Naive B cell (primary cell): ENCODE data around the gene REPIN1. TPM values are rescaled to one million over a fixed set of nuclear protein-coding genes. Genes with fewer than 3 reads are reported as not detected.

Experiments used
- ATAC-seq, 2 donors: fragments of 150-1000 bp; cut with Tn5 transposase; 2 replicates each; pipeline ENCODE4 v1.10.0; 2021; ENCODE audit warnings: low read depth in 2 of 2, mild to moderate bottlenecking in 2 of 2, moderate library complexity in 2 of 2
- DNase-seq: peaks from one replicate; pipeline ENCODE4 v3.0.0; 2022
- H3K27ac Mint-ChIP-seq, 6 donors: one replicate each; pipeline ENCODE4 v1.8.0; 2020 to 2022; ENCODE audit warnings: mild to moderate bottlenecking in 6 of 6, mixed read lengths in 6 of 6, moderate library complexity in 5 of 6, inconsistent platforms in 2 of 6
- H3K27me3 Mint-ChIP-seq, 3 donors: one replicate each; pipeline ENCODE4 v1.8.0; 2021 to 2022; ENCODE audit warnings: mixed read lengths in 3 of 3, mild to moderate bottlenecking in 1 of 3
- H3K36me3 Mint-ChIP-seq, 2 donors: one replicate each; pipeline ENCODE4 v1.8.0; 2020 to 2022; ENCODE audit warnings: mixed read lengths in 2 of 2, inconsistent platforms in 1 of 2, mild to moderate bottlenecking in 1 of 2
- H3K4me1 Mint-ChIP-seq, 3 donors: one replicate each; pipeline ENCODE4 v1.8.0; 2020 to 2022; ENCODE audit warnings: mixed read lengths in 3 of 3, inconsistent platforms in 1 of 3, mild to moderate bottlenecking in 1 of 3, moderate library complexity in 1 of 3
- H3K4me3 Mint-ChIP-seq, 8 donors: one replicate each; pipeline ENCODE4 v1.8.0; 2020 to 2022; ENCODE audit warnings: mild to moderate bottlenecking in 8 of 8, mixed read lengths in 8 of 8, moderate library complexity in 8 of 8, inconsistent platforms in 2 of 8
- H3K9me3 Mint-ChIP-seq, 7 donors: one replicate each; pipeline ENCODE4 v1.8.0; 2020 to 2022; ENCODE audit warnings: mixed read lengths in 7 of 7, mild to moderate bottlenecking in 5 of 7, inconsistent platforms in 2 of 7, moderate library complexity in 1 of 7
- polyA plus RNA-seq, 6 donors: library from polyadenylated mRNA; unstranded; fragments of 300-500 nt; fragmentation: Illumina TruSeq; gene quantifications; one replicate each; pipeline ENCODE4 v1.2.3, GENCODE V29; 2021; ENCODE audit warnings: low read depth in 6 of 6

Gene REPIN1
- polyA plus RNA-seq, 6 donors from 2014 or later: 46.3 to 115 (median 68.5) TPM

DNA sequence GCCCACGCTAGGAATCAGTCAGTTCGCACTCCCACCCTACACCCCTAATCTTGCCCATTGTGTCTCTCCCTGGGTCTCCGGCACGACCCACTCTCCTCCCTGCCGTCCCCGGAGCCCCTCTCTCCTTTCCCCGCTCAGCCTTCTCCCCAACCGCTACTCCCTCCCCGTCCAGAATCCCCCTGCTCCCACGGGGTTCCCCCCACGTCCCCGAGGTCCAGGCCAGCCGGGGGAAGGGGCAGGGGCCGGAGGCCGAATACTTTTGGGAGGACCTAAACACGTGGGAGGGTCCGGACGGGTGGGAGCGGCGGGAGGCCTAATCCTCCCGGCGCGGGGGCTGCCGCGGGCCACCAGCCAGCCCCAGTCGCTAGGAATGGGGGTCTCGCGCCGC is 27.8 kb upstream of the REPIN1 start:
- peak overlapping the region in 5 of 8 donors; percentile 26 to 68 (median 56) for H3K4me3 Mint-ChIP-seq
- H3K27me3 Mint-ChIP-seq: peaks cover 24 to 48% (median 44%) of the 10 kb centered on the region in 3 donors
- H3K4me1 Mint-ChIP-seq: peaks cover 13 to 25% (median 23%) of the 10 kb centered on the region in 3 donors
- ATAC-seq (no peak), DNase-seq (no peak)
- peaks cover 0 to 17% of the 10 kb centered on the region in 2 donors for H3K36me3 Mint-ChIP-seq
- peaks cover 0 to 19% (median 10%) of the 10 kb centered on the region in 7 donors for H3K9me3 Mint-ChIP-seq
- no peak overlapping the region for H3K27ac Mint-ChIP-seq

DNA sequence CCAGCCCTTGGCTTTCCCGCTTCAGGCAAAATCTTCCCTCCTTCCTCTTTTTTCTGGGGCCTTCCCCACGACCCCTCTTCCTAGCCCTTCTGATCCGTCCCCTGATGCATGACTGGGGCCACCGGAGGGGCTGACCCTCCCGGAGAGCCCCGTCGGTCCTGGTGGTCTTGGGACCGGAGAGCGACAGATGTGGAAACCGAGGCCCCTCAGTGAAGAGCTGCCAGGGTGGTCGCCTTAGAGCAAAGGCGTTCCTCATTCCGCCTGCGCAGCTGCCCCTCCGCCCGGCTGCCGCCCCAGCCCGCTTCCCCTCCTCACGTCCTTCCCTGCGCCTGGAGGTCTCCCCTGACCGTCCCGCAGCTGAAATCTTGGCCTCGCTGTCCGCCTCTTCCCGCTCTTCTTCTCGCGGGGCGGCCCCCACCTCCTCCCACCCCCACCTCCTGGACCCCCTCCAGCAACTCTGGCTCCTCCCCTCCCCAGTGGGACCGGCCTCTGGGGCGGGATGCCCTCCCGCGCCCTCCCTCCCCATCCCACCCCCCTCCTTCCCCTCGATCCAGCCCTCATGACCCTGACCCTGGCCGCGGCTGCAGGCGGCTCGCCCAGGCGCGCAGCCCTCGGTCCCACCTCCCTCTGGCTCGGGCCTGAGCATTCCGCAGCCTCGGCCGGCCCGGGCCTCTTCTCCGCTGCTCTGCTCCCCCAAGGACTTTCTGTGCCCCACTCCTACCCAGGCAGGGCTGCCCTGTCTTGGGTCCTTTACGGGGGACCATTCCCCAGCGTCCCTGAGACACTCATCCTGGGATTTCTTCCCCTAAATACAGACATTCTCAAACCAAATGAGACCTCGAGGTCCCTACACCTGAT is 27.1 kb upstream of the REPIN1 start, which contains the start of gene RARRES2:
Gene RARRES2 (minus strand): TSS at position 367 of the 858 bp plus-strand sequence. CDS start 1,020 bp downstream, outside the sequence.
- DNase-seq: no peak
- Mint-ChIP-seq H3K4me1 (peaks cover 13 to 25% (median 23%) of the 10 kb centered on the region in 3 donors), H3K27ac (no peak within 1 kb of the TSS), H3K36me3 (peaks cover 0 to 22% of the 10 kb centered on the region in 2 donors), H3K9me3 (peaks cover 0 to 19% (median 10%) of the 10 kb centered on the region in 7 donors), H3K4me3 (peak within 1 kb of the TSS in 7 of 8 donors; percentile 46 to 79 (median 65)), H3K27me3 (peaks cover 24 to 54% (median 50%) of the 10 kb centered on the region in 3 donors)
- no peak for ATAC-seq

DNA sequence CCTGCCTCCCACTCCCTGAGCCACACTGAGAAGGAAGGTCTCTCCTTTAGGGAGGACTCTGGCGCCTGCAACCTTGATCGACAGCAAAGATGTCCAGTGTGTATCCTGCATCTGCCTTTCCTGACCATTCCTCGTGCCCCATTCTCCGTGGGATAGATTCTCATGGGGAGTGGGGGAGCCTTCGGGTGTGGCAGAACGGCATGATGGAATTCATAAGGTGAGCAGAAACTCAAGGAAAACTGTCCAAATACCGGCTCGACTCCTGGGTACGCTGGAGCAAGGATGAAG is 26.6 kb upstream of the REPIN1 start:
- ATAC-seq (no peak), DNase-seq (no peak)
- peak overlapping the region in 4 of 8 donors; percentile 44 to 68 (median 51) for H3K4me3 Mint-ChIP-seq
- H3K9me3 Mint-ChIP-seq: peaks cover 0 to 20% (median 10%) of the 10 kb centered on the region in 7 donors
- H3K4me1 Mint-ChIP-seq: peaks cover 13 to 25% (median 23%) of the 10 kb centered on the region in 3 donors
- no peak overlapping the region for H3K27ac Mint-ChIP-seq
- H3K27me3 Mint-ChIP-seq: peaks cover 24 to 57% (median 55%) of the 10 kb centered on the region in 3 donors
- peaks cover 0 to 26% of the 10 kb centered on the region in 2 donors for H3K36me3 Mint-ChIP-seq

DNA sequence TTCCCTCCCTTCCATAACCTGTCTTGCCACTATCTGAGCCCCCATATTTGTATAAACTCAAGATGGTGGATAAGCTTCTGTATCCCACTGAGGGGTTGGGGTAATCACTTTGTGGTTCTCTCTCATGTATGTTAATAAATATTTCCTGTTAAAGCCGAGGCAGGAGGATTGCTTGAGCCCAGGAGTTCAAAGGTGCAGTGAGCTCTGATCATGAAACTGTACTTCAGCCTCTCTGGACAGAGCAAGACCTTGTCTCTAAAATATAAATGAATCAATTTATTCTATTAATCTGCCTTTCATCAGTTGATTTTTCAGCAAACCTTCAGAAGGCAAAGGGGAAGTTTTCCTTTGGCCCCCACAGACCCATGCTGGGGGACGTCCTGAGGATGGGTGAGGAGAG is 25.4 kb upstream of the REPIN1 start:
- Mint-ChIP-seq H3K4me1 (peaks cover 13 to 25% (median 23%) of the 10 kb centered on the region in 3 donors), H3K27ac (peak overlapping the region in 2 of 6 donors; percentile 13 to 54), H3K9me3 (peaks cover 0 to 20% (median 10%) of the 10 kb centered on the region in 7 donors), H3K27me3 (peaks cover 24 to 57% (median 55%) of the 10 kb centered on the region in 3 donors), H3K4me3 (no peak overlapping the region), H3K36me3 (peaks cover 0 to 17% of the 10 kb centered on the region in 2 donors)
- ATAC-seq: no peak
- no peak for DNase-seq

- ATAC-seq (no peak), DNase-seq (no peak)
- Mint-ChIP-seq H3K9me3 (peaks cover 0 to 20% (median 10%) of the 10 kb centered on the region in 7 donors), H3K4me1 (peaks cover 12 to 21% (median 20%) of the 10 kb centered on the region in 3 donors), H3K27ac (peak overlapping the region in 1 of 6 donors; percentile 15), H3K36me3 (peaks cover 0 to 15% of the 10 kb centered on the region in 2 donors), H3K4me3 (no peak overlapping the region), H3K27me3 (peaks cover 21 to 56% (median 55%) of the 10 kb centered on the region in 3 donors)
These were observed 24.3 kb upstream of the REPIN1 start for GRCh38 chr7:150344299-150344698.

DNA sequence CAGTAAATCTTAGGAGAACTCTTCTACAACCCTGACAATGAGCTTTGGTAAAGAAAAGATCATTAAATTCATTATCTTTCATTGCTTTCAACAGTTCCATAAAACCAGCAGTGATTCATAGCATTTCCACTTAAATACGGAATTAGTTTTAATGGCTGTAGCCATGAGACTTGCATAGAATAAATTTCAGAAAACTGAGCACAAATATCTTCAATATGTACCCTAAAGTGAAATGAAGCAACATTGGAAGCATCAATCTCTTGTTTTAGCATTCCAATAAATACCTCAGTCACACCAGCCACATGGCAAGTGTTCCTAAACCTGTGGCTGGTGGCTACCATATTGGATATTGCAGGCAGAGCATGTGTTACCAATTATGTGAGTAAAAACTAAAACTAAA is 23.6 kb upstream of the REPIN1 start:
- H3K27ac Mint-ChIP-seq: no peak overlapping the region
- H3K9me3 Mint-ChIP-seq: peaks cover 0 to 20% (median 10%) of the 10 kb centered on the region in 7 donors
- no peak overlapping the region for H3K4me3 Mint-ChIP-seq
- peaks cover 6 to 17% (median 14%) of the 10 kb centered on the region in 3 donors for H3K4me1 Mint-ChIP-seq
- DNase-seq (no peak), ATAC-seq (no peak)
- peaks cover 17 to 49% (median 49%) of the 10 kb centered on the region in 3 donors for H3K27me3 Mint-ChIP-seq
- peaks cover 0 to 15% of the 10 kb centered on the region in 2 donors for H3K36me3 Mint-ChIP-seq

- H3K9me3 Mint-ChIP-seq: peaks cover 0 to 20% (median 10%) of the 10 kb centered on the region in 7 donors
- peaks cover 0 to 15% of the 10 kb centered on the region in 2 donors for H3K36me3 Mint-ChIP-seq
- no peak for DNase-seq
- no peak for ATAC-seq
- peak overlapping the region in 1 of 6 donors; percentile 42 for H3K27ac Mint-ChIP-seq
- H3K27me3 Mint-ChIP-seq: peaks cover 14 to 31% (median 30%) of the 10 kb centered on the region in 3 donors
- no peak overlapping the region for H3K4me3 Mint-ChIP-seq
- peaks cover 0 to 4% (median 2%) of the 10 kb centered on the region in 3 donors for H3K4me1 Mint-ChIP-seq
These were observed 21.7 kb upstream of the REPIN1 start for GRCh38 chr7:150346922-150347321.

DNA sequence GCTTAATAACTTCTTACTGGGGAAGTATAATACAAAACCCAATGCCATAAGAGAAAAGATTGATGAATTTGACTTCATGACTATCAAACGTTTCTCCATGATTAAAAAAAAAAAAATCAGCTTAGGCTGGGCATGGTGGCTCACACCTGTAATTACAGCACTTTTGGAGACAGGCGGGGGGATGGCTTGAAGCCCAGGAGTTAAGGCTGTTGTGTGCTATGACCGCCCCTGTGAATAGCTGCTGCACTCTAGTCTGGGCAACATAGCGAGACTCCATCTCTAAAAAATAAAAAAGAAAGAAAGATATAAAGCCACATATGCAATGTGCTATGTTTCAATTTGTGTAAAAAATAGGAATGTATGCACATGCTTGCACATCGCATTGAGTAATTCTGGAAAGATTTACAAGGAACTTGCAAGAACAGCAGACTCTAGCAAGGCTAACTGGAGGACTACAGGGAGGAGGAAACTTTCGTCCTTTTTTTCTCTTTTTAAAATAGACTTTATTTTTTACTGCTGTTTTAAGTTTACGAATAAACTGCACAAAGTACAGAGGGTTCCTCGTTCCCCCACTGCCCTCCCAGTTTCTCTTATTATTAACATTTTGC is 16.9 kb upstream of the REPIN1 start:
- DNase-seq (no peak), ATAC-seq (no peak)
- Mint-ChIP-seq H3K27me3 (peaks cover 0 to 2% (median 2%) of the 10 kb centered on the region in 3 donors), H3K36me3 (peaks cover 0 to 1% of the 10 kb centered on the region in 2 donors), H3K9me3 (no peaks in the 10 kb centered on the region), H3K4me3 (no peak overlapping the region), H3K27ac (no peak overlapping the region), H3K4me1 (peaks cover 0 to 5% (median 4%) of the 10 kb centered on the region in 3 donors)

- Mint-ChIP-seq H3K27ac (peak overlapping the region in 2 of 6 donors; percentile 9 to 42), H3K4me3 (no peak overlapping the region), H3K9me3 (no peaks in the 10 kb centered on the region), H3K36me3 (no peaks in the 10 kb centered on the region), H3K4me1 (peaks cover 18 to 25% (median 22%) of the 10 kb centered on the region in 3 donors), H3K27me3 (no peaks in the 10 kb centered on the region)
- ATAC-seq (no peak), DNase-seq (no peak)
These were observed 13.0 kb upstream of the REPIN1 start for GRCh38 chr7:150355666-150356059.

- Mint-ChIP-seq H3K4me3 (no peak overlapping the region), H3K36me3 (no peaks in the 10 kb centered on the region), H3K27me3 (no peaks in the 10 kb centered on the region), H3K9me3 (no peaks in the 10 kb centered on the region), H3K4me1 (peaks cover 19 to 25% (median 22%) of the 10 kb centered on the region in 3 donors), H3K27ac (peak overlapping the region in 3 of 6 donors; percentile 42 to 70 (median 56))
- DNase-seq: peak; percentile 59
- peak; percentile 39 to 51 for ATAC-seq
These were observed 12.2 kb upstream of the REPIN1 start for GRCh38 chr7:150356265-150356897.

- Mint-ChIP-seq H3K27ac (peak overlapping the region; percentile 26 to 82 (median 56)), H3K4me3 (peak overlapping the region in 4 of 8 donors; percentile 10 to 82 (median 80))
- peak; percentile 56 for DNase-seq
These were observed 11.4 kb upstream of the REPIN1 start for GRCh38 chr7:150357270-150357669.

GRCh38 chr7:150357771-150358427 is 10.7 kb upstream of the REPIN1 start:
- H3K27me3 Mint-ChIP-seq: no peaks in the 10 kb centered on the region
- H3K36me3 Mint-ChIP-seq: no peaks in the 10 kb centered on the region
- peaks cover 34 to 37% (median 37%) of the 10 kb centered on the region in 3 donors for H3K4me1 Mint-ChIP-seq
- peak overlapping the region in 2 of 8 donors; percentile 10 to 80 for H3K4me3 Mint-ChIP-seq
- ATAC-seq (peak in 1 of 2 donors; percentile 3), DNase-seq (no peak)
- H3K9me3 Mint-ChIP-seq: no peaks in the 10 kb centered on the region
- peak overlapping the region in 5 of 6 donors; percentile 54 to 88 (median 77) for H3K27ac Mint-ChIP-seq

More at GRCh38 chr7:150357270-150357669, 11.4 kb upstream of the REPIN1 start:
- H3K36me3 Mint-ChIP-seq: no peaks in the 10 kb centered on the region
- peaks cover 28 to 32% (median 31%) of the 10 kb centered on the region in 3 donors for H3K4me1 Mint-ChIP-seq
- no peaks in the 10 kb centered on the region for H3K9me3 Mint-ChIP-seq
- H3K27me3 Mint-ChIP-seq: no peaks in the 10 kb centered on the region
- ATAC-seq: peak; percentile 82 to 89
